HEK293 (cell line): ENCODE measurements around the gene METTL25B.

Experiments used
- CTCF ChIA-PET: fragments of 350-600 bp; formaldehyde crosslinking; extraction: SDS; loops from one replicate; lab custom pipeline; 2021; ENCODE audit warnings: antibody characterized with exemption; lab: Yijun Ruan, JAX
- POLR2A ChIA-PET: fragments of 300-600 bp; formaldehyde crosslinking; extraction: SDS; loops from one replicate; lab custom pipeline; 2020; ENCODE audit warnings: antibody characterized with exemption, inconsistent platforms; lab: Yijun Ruan, JAX
- H3K27ac ChIP-seq: fragments of 200-500 bp; sonication (Bioruptor generic); 2 replicates; pipeline ENCODE4 v1.5.1; 2014; ENCODE audit warnings: low read depth, low read length, control low read depth, inconsistent platforms; ENCODE audit errors: extremely low read depth
- H3K36me3 ChIP-seq, 2 experiments: fragments of 200-500 bp in 1 of 2; sonication (Bioruptor generic) in 1 of 2; 1 replicate in 1 of 2; 2 replicates in 1 of 2; pipeline ENCODE4 v1.5.1; 2014 to 2017; ENCODE audit warnings: inconsistent platforms in 2 of 2, low read length in 2 of 2; ENCODE audit not compliant: control insufficient read depth in 2 of 2, insufficient read depth in 1 of 2
- H3K4me1 ChIP-seq: fragments of 200-500 bp; sonication (Bioruptor generic); 2 replicates; pipeline ENCODE4 v1.5.1; 2014; ENCODE audit warnings: mild to moderate bottlenecking, low read length, inconsistent platforms; ENCODE audit not compliant: control insufficient read depth, insufficient read depth
- H3K4me3 ChIP-seq: 2 replicates; pipeline ENCODE4 v1.5.1; 2011; ENCODE audit warnings: low read depth, mild to moderate bottlenecking, control low read depth, low read length, moderate library complexity
- H3K9me3 ChIP-seq: fragments of 200-500 bp; sonication (Bioruptor generic); 2 replicates; pipeline ENCODE4 v1.5.1; 2014; ENCODE audit warnings: low read depth, low read length, inconsistent platforms; ENCODE audit not compliant: control insufficient read depth, insufficient read depth
- BCL6B ChIP-seq: fragments of 450-650 bp; formaldehyde crosslinking; IDR thresholded peaks from 2 replicates; pipeline ENCODE4 v1.5.1; 2017; ENCODE audit warnings: missing biosample characterization, missing genetic modification characterization
- GLIS1 ChIP-seq: fragments of 450-650 bp; formaldehyde crosslinking; IDR thresholded peaks from 2 replicates; pipeline ENCODE4 v1.5.1; 2016; ENCODE audit warnings: missing biosample characterization, missing genetic modification characterization
- MEIS1 ChIP-seq: sonication (generic); formaldehyde crosslinking; IDR thresholded peaks from 2 replicates; pipeline ENCODE4 v1.8.1; 2022; ENCODE audit warnings: missing genetic modification reagents, mild to moderate bottlenecking, borderline replicate concordance
- SCRT2 ChIP-seq: fragments of 450-650 bp; formaldehyde crosslinking; IDR thresholded peaks from 2 replicates; pipeline ENCODE4 v1.5.1; 2016; ENCODE audit warnings: missing biosample characterization, missing genetic modification characterization
- SP3 ChIP-seq: fragments of 450-650 bp; formaldehyde crosslinking; IDR thresholded peaks from 2 replicates; pipeline ENCODE4 v1.5.1; 2016; ENCODE audit warnings: missing biosample characterization, missing genetic modification characterization
- SP7 ChIP-seq: fragments of 450-650 bp; formaldehyde crosslinking; IDR thresholded peaks from 2 replicates; pipeline ENCODE4 v1.5.1; 2016; ENCODE audit warnings: missing biosample characterization, missing genetic modification characterization
- TCF7L2 ChIP-seq: IDR thresholded peaks from 2 replicates; pipeline ENCODE4 v1.6.1; 2011; ENCODE audit warnings: low read depth, mild to moderate bottlenecking, inconsistent platforms, low read length, moderate library complexity, borderline replicate concordance
- ZFP41 ChIP-seq: fragments of 450-650 bp; formaldehyde crosslinking; IDR thresholded peaks from 2 replicates; pipeline ENCODE4 v1.5.1; 2016; ENCODE audit warnings: missing biosample characterization, missing genetic modification characterization, borderline replicate concordance
- ZNF114 ChIP-seq: fragments of 450-650 bp; formaldehyde crosslinking; IDR thresholded peaks from 2 replicates; pipeline ENCODE4 v1.5.0; 2017; ENCODE audit warnings: missing biosample characterization, missing genetic modification characterization
- ZNF169 ChIP-seq: fragments of 450-650 bp; formaldehyde crosslinking; IDR thresholded peaks from 2 replicates; pipeline ENCODE4 v1.5.1; 2016; ENCODE audit warnings: missing biosample characterization, missing genetic modification characterization
- ZNF19 ChIP-seq: fragments of 450-650 bp; formaldehyde crosslinking; IDR thresholded peaks from 2 replicates; pipeline ENCODE4; 2016; ENCODE audit warnings: missing biosample characterization, missing genetic modification characterization, low read depth
- ZNF202 ChIP-seq: fragments of 450-650 bp; formaldehyde crosslinking; IDR thresholded peaks from 2 replicates; pipeline ENCODE4 v1.5.1; 2016; ENCODE audit warnings: missing biosample characterization, missing genetic modification characterization, borderline replicate concordance
- ZNF248 ChIP-seq: fragments of 450-650 bp; formaldehyde crosslinking; IDR thresholded peaks from 2 replicates; pipeline ENCODE4 v1.5.1; 2017; ENCODE audit warnings: missing biosample characterization, missing genetic modification characterization
- ZNF26 ChIP-seq: fragments of 450-650 bp; formaldehyde crosslinking; IDR thresholded peaks from 2 replicates; pipeline ENCODE4 v1.5.1; 2016; ENCODE audit warnings: missing biosample characterization, missing genetic modification characterization
- ZNF335 ChIP-seq: fragments of 450-650 bp; formaldehyde crosslinking; conservative IDR thresholded peaks from 2 replicates; pipeline ENCODE4 v1.5.1; 2016; ENCODE audit warnings: missing biosample characterization, missing genetic modification characterization
- ZNF350 ChIP-seq: fragments of 450-650 bp; formaldehyde crosslinking; IDR thresholded peaks from 2 replicates; pipeline ENCODE4 v1.5.0; 2017; ENCODE audit warnings: missing biosample characterization, mild to moderate bottlenecking, missing genetic modification characterization
- ZNF354C ChIP-seq: fragments of 450-650 bp; formaldehyde crosslinking; IDR thresholded peaks from 2 replicates; pipeline ENCODE4 v1.5.1; 2016; ENCODE audit warnings: missing biosample characterization, missing genetic modification characterization, low read depth, borderline replicate concordance
- ZNF366 ChIP-seq: fragments of 450-650 bp; formaldehyde crosslinking; conservative IDR thresholded peaks from 2 replicates; pipeline ENCODE4 v1.5.1; 2016; ENCODE audit warnings: missing biosample characterization, missing genetic modification characterization
- ZNF426 ChIP-seq: fragments of 450-650 bp; formaldehyde crosslinking; IDR thresholded peaks from 2 replicates; pipeline ENCODE4 v1.5.1; 2017; ENCODE audit warnings: missing biosample characterization, missing genetic modification characterization, mild to moderate bottlenecking, inconsistent platforms, moderate library complexity
- ZNF449 ChIP-seq: fragments of 450-650 bp; formaldehyde crosslinking; IDR thresholded peaks from 2 replicates; pipeline ENCODE4 v1.5.1; 2017; ENCODE audit warnings: missing biosample characterization, mild to moderate bottlenecking, missing genetic modification characterization, moderate library complexity
- ZNF48 ChIP-seq: fragments of 450-650 bp; formaldehyde crosslinking; IDR thresholded peaks from 2 replicates; pipeline ENCODE4 v1.5.1; 2016; ENCODE audit warnings: missing biosample characterization, missing genetic modification characterization
- ZNF530 ChIP-seq: fragments of 450-650 bp; formaldehyde crosslinking; IDR thresholded peaks from 2 replicates; pipeline ENCODE4 v1.5.1; 2016; ENCODE audit warnings: low read depth, missing biosample characterization, missing genetic modification characterization
- ZNF658 ChIP-seq: fragments of 450-650 bp; formaldehyde crosslinking; IDR thresholded peaks from 2 replicates; pipeline ENCODE4; 2016; ENCODE audit warnings: missing biosample characterization, missing genetic modification characterization
- ZNF660 ChIP-seq: fragments of 450-650 bp; IDR thresholded peaks from 2 replicates; pipeline ENCODE4 v1.5.1; 2018; ENCODE audit warnings: missing biosample characterization, mild to moderate bottlenecking, missing genetic modification characterization
- ZNF747 ChIP-seq: fragments of 450-650 bp; formaldehyde crosslinking; IDR thresholded peaks from 2 replicates; pipeline ENCODE4 v1.5.1; 2016; ENCODE audit warnings: missing biosample characterization, missing genetic modification characterization
- ZNF777 ChIP-seq: fragments of 450-650 bp; formaldehyde crosslinking; IDR thresholded peaks from 2 replicates; pipeline ENCODE4 v1.5.1; 2017; ENCODE audit warnings: missing biosample characterization, missing genetic modification characterization, borderline replicate concordance
- ZNF791 ChIP-seq: fragments of 450-650 bp; formaldehyde crosslinking; IDR thresholded peaks from 2 replicates; pipeline ENCODE4 v1.5.1; 2016; ENCODE audit warnings: missing biosample characterization, missing genetic modification characterization
- ZSCAN23 ChIP-seq: fragments of 450-650 bp; formaldehyde crosslinking; IDR thresholded peaks from 2 replicates; pipeline ENCODE4 v1.5.1; 2016; ENCODE audit warnings: missing biosample characterization, missing genetic modification characterization
- ZSCAN30 ChIP-seq: fragments of 450-650 bp; IDR thresholded peaks from 2 replicates; pipeline ENCODE4 v1.5.1; 2018; ENCODE audit warnings: missing biosample characterization, mild to moderate bottlenecking, missing genetic modification characterization, moderate library complexity
- ZSCAN5A ChIP-seq: fragments of 450-650 bp; formaldehyde crosslinking; IDR thresholded peaks from 2 replicates; pipeline ENCODE4 v1.5.1; 2016; ENCODE audit warnings: missing biosample characterization, missing genetic modification characterization
- ZXDB ChIP-seq: fragments of 450-650 bp; formaldehyde crosslinking; IDR thresholded peaks from 2 replicates; pipeline ENCODE4 v1.5.1; 2016; ENCODE audit warnings: missing biosample characterization, missing genetic modification characterization

Gene METTL25B

GRCh38 chr1:156705321-156705917 is 22.9 kb upstream of the METTL25B start, which contains the start of gene CRABP2 (continued):
- TF ChIP-seq TCF7L2 (no peak), ZXDB (tag by site-specific recombination) (no peak), ZSCAN30 (tag by site-specific recombination) (no peak), ZNF248 (tag by site-specific recombination) (no peak), SP3 (peak; percentile 65), ZNF426 (tag by site-specific recombination) (no peak), ZNF350 (tag by site-specific recombination) (no peak), ZNF791 (no peak), ZSCAN23 (tag by site-specific recombination) (no peak), ZNF114 (tag by site-specific recombination) (no peak), ZNF48 (tag by site-specific recombination) (no peak), ZNF660 (0 out of 2 replicates have a peak, but pooled peaks have one; percentile 5), ZNF354C (tag by site-specific recombination) (no peak), MEIS1 (CRISPR knock-in tag) (no peak), ZNF335 (tag by site-specific recombination) (peak; percentile 63; the same call in 1 of the 2 replicates), ZNF26 (no peak), SP7 (tag by site-specific recombination) (no peak), ZNF366 (tag by site-specific recombination) (no peak)

GRCh38 chr1:156705918-156706656 is 22.2 kb upstream of the METTL25B start:
- Histone ChIP-seq H3K27ac (peak overlapping the region; percentile 39; the same call in 1 of the 2 replicates), H3K36me3 (peaks cover 0 to 3% of the 10 kb centered on the region in 2 experiments; a peak in 1 of 3 replicates), H3K4me3 (peak overlapping the region; percentile 36), H3K4me1 (peaks cover 12% of the 10 kb centered on the region), H3K9me3 (no peaks in the 10 kb centered on the region)
- CTCF ChIA-PET, result interaction anchor here (0.5 to 20.2 kb wide), 31 partner anchors 9 to 220 kb away, joined by 3 to 579 read pairs (median 4); partner anchors contain the start of genes HAPLN2, ISG20L2, MEF2D and METTL25B
- POLR2A ChIA-PET, result interaction anchor here (0.6 to 4.9 kb wide), 10 partner anchors 13 to 184 kb away, joined by 3 to 43 read pairs (median 4); partner anchors contain the start of genes HDGF, ISG20L2 and METTL25B
- TF ChIP-seq ZNF777 (tag by site-specific recombination), result no peak
- no peak for TF ChIP-seq ZNF19
- no peak for TF ChIP-seq ZNF169 (tag by site-specific recombination)
- no peak for TF ChIP-seq ZNF658 (tag by site-specific recombination)
- TF ChIP-seq ZNF530 (tag by site-specific recombination), result no peak
- no peak for TF ChIP-seq ZNF747 (tag by site-specific recombination)
- TF ChIP-seq GLIS1 (tag by site-specific recombination), result peak; percentile 78; the same call in 1 of the 2 replicates
- TF ChIP-seq ZNF449, result no peak; the same call in 1 of the 2 replicates
- TF ChIP-seq ZNF335 (tag by site-specific recombination), result peak; percentile 93
- TF ChIP-seq ZSCAN5A (tag by site-specific recombination), result 0 out of 2 replicates have a peak, but pooled peaks have one; percentile 20
- no peak for TF ChIP-seq ZNF202 (tag by site-specific recombination)
- no peak for TF ChIP-seq ZFP41 (tag by site-specific recombination)
- no peak for TF ChIP-seq BCL6B (tag by site-specific recombination)
- no peak for TF ChIP-seq SCRT2 (tag by site-specific recombination)
